Globus pallidus (tissue), 1 donor: ENCODE measurements around the gene ADGRD2.

ENCODE experiments used
- DNase-seq: peaks from one replicate; pipeline ENCODE4 v3.0.0-alpha.2; 2015; ENCODE audit warnings: low spot score

The ADGRD2 gene

GRCh38 chr9:124457887-124458431 lies 7.7 kb downstream of the ADGRD2 start:
- DNase-seq: no peak

DNA sequence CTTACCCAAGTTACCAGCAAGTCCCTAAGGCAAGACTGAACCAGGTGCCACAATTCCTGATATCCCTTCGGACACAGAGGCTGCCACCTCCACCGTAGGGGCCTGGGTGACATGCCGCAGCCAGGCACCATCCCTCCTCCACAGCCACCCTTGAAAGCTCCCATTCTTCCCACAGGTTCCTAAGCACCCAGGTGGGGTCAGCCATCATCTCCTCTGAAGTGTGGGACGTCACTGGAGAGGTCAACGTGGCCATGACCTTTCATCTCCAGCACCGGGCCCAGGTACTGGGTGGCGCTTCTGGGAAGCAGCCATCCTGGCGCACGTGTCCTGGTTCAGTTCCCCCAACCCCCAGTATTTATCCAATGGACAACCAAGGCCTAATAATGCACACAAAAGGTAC lies 8.2 kb downstream of the ADGRD2 start:
- DNase-seq: no peak

DNA sequence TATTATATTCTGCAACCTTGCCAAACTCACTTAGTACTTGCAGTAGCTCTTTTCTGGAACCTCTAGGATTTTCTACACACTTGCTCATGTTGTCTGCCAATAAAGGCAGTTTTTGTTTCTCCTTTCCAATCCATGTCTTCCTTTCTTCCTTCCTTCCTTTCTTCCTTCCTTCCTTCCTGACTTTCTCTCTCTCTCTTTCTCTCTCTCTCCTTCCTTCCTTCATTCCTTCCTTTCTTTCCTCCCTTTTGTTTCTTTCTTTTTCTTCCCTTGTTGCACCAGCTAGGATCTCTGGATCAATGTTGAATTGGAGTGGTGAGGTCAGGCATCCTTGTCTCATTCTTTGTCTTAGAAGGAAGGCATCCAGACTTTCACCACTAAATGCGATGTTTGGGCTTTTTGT lies 12.5 kb downstream of the ADGRD2 start:
- no peak for DNase-seq

- DNase-seq: no peak
These were observed 15.5 kb downstream of the ADGRD2 start for GRCh38 chr9:124465736-124466135.

- no peak for DNase-seq
These were observed 17.3 kb downstream of the ADGRD2 start for GRCh38 chr9:124467410-124468060.

GRCh38 chr9:124468061-124468740 lies 17.9 kb downstream of the ADGRD2 start:
- DNase-seq: no peak

GRCh38 chr9:124469011-124469832 lies 19.0 kb downstream of the ADGRD2 start:
- no peak for DNase-seq

DNA sequence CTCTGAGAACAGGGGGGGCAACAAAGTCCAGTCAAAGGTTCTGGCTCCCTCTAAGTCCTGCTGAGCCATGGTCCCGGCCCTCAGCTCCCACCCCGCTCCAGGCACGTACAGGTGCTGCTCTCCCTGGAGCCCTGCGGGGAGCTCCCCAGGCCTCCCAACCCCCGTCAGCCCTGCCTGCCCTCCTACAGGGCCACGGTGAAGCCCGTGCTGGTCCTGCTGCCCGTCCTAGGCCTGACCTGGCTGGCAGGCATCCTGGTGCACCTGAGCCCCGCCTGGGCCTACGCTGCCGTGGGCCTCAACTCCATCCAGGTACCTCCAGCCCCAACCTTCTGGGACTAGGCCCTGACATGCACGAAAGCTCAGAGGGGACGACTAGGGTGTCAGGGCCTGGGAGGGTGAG lies 20.1 kb downstream of the ADGRD2 start:
- no peak for DNase-seq

GRCh38 chr9:124470726-124471125 lies 20.5 kb downstream of the ADGRD2 start:
- no peak for DNase-seq

DNA sequence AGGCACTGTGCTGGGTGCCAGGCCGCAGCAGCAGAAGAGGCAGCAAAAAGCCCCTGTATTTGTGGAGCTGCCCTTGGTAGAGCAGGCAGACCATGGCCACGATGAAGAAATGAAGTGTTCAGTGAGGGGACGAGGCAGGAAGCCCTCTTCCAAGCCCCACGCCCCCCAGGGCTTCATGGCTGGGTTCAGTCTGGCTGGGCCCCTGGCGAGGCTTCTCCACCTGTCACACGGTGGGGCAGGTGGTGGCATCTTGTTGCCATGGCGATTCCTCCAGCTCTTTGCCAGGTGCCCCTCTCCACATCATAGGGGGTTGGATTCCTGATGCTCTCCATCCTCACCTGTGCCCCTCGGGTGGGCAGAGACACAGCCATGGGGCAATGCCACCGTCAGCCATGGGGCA lies 21.5 kb downstream of the ADGRD2 start:
- no peak for DNase-seq

DNA sequence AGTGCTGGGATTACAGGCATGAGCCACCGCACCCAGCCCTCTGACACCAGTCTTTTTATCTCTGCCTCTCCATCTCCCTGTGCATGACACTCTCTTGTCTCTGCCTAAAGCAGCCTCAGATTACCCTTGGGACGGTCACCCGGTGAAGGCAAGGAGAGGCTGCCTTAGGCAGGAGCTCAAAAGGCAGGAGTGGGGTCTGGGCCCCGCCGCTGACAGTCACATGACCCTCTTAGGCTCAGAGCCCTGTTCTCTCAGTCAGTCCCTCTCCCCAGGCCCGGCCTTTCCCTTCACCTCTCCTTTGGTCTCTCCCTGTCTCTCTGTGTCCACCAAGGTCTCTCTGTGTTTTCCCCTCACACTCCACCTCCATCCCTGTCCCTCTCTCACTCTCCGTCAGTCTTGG lies 22.5 kb downstream of the ADGRD2 start:
- DNase-seq: no peak

GRCh38 chr9:124473310-124473709 lies 23.1 kb downstream of the ADGRD2 start:
- no peak for DNase-seq

- no peak for DNase-seq
These were observed 23.9 kb downstream of the ADGRD2 start for GRCh38 chr9:124474151-124474550.

DNA sequence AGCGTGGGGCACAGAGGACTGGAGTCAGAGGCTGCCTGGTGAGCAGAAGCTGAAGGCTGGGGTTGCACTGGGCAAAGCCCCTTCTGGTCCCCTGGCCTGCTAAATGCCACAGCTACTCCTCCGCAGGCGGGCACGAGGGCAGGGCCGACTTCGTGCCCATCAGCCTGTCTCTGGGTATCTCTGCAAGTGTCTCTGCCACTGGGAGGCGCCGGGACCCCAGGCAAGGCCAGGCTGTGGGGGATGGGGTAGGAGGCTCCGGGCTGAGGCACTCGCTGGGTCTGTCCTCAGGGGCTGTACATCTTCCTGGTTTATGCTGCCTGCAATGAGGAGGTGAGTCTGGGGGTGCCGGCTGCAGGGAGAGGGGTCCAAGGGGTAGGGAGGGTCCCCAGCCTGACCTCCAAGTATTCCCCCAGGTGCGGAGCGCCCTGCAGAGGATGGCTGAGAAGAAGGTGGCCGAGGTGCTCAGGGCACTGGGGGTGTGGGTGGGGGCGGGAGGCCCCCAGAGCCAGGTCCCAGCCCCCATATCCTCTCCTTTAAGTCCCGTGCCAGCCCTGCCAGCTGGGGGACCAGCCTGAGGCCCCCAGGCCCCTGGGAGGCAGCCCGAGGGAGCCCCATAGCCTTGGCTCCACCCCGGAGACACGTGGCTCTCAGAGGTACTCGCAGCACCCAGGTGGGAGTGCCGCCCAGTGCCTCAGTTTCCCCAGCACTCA lies 25.1 kb downstream of the ADGRD2 start:
- no peak for DNase-seq

DNA sequence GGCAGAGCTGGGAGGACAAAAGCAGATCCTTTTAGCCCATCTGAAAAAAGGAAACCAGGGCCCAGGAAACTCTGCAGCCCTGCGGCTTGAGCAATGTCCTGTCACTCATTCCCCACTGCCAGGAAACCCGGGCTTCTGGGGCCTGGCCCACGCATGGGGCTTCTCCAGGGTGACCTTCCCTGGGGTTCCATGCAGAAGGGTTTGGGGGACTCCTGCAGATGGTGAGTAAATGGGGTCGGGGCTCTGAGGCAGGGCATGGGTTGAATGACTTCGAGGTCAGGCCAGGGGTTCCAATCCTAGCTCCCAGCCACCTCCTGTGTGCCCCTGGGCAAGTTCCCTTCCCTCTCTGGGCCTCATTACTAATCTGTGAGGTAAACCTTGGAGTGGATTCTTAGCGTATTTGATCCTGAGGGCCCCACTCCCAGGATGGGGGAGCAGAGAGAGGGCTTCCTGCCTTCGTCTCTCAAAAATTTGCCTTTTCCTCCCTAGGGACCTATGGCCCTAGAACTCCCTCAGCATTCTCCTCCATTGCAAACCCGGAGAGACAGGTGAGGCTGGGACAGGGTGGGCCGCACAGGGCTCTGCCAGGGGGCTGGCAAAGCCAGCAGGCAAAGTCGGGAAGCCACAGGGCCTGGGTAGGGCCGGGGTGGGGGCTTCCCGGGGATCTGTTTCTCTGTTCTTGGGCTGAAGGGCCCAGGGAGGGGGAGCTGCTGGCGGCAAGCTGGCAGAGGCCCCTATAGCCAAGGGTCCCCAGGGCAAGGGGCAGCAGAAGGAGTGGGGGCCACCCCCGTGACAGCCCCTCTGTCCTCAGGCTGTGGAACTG lies 25.8 kb downstream of the ADGRD2 start:
- DNase-seq: no peak

- no peak for DNase-seq
These were observed 27.0 kb downstream of the ADGRD2 start for GRCh38 chr9:124477211-124477647.

DNA sequence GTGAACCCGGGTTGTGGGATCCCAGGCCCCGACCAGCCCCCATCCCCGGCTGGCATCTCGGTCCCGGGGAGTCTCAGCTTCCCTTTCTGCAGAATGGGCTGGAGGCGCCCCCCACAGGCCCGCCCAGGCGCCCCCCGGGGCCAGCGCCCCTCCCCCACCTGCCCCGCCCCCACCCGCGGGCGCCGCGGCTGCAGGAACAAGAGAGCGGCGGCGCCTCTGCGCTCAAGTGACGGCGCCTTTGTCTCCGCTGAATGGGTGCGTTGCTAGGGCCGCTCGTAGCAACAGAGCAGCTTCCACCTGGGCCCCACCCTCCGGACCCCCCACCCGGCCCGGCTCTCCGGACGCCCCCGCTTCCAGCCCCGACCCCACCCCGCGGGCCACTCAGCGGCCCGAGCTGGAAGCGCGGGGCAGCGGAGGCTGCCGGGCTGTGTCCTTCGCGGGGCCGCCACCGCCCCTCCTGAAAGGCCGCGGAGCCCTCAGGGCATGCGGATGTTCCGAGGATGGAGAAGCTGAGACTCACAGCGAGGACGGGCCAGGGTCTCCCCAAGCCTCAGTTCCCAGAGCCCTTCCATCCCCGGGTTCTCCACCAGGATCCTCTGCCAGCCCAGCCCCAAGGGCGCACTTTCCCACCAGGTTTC lies 27.5 kb downstream of the ADGRD2 start:
- no peak for DNase-seq

DNA sequence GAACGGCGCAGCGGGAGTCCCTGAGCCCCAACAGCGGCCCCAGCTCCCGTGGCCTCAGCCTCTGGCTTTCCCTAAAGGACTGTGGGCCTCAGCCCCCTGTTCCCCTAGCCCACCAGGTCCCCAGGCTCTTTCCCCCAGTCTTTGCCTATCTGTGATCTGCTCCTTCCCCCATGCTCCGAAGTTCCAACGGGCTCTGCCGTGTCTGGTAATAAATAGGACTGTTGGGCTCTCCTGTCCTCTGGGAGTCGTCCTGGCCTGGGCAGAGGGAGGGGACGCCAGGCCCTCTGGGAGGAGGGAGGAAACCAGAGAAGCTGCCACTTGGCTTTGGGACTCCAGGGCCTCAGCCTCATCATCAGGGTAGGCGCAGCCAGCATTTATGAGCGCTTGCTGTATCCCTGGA lies 28.1 kb downstream of the ADGRD2 start:
- no peak for DNase-seq

GRCh38 chr9:124479371-124479770 lies 29.1 kb downstream of the ADGRD2 start:
- no peak for DNase-seq

GRCh38 chr9:124479947-124480620 lies 29.8 kb downstream of the ADGRD2 start:
- no peak for DNase-seq
